Cortex of kidney (tissue), 1 donor: Measurements from ENCODE around the gene RNF126.
A peak's percentile ranks its signal among the peaks of the same experiment; 100 is the strongest.
"Not testable (repeated sequence)": the region's sequence is repeated elsewhere in the genome, so short reads cannot be mapped to it uniquely, and the experiment has no call there.

Source experiments
- DNase-seq: peaks from one replicate; lab custom pipeline; 2025; lab: John Stamatoyannopoulos, UW

The RNF126 gene

GRCh38 chr19:662962-663681, at the start of gene RNF126:
RNF126 (minus strand) TSS chr19:663214; CDS start chr19:663121, 93 bp downstream.
- peak; percentile 66 for DNase-seq

GRCh38 chr19:711254-711653, 48.2 kb upstream of the RNF126 start:
- no peak for DNase-seq

- DNase-seq, result no peak
These were observed 47.8 kb upstream of the RNF126 start for GRCh38 chr19:710767-711166.

GRCh38 chr19:709965-710571, 47.1 kb upstream of the RNF126 start:
- DNase-seq, result no peak

- no peak for DNase-seq
These were observed 46.4 kb upstream of the RNF126 start for GRCh38 chr19:709196-709964.

- no peak for DNase-seq
These were observed 45.4 kb upstream of the RNF126 start, which contains the start of gene PALM for GRCh38 chr19:708154-709143. PALM (plus strand) TSS chr19:708935; CDS start chr19:709147, 212 bp downstream.

- DNase-seq, result no peak
These were observed 41.4 kb upstream of the RNF126 start for GRCh38 chr19:704447-704741.

- DNase-seq, result no peak
These were observed 40.8 kb upstream of the RNF126 start for GRCh38 chr19:703651-704446.

- DNase-seq, result no peak
These were observed 40.3 kb upstream of the RNF126 start for GRCh38 chr19:703329-703650.

GRCh38 chr19:702847-703246, 39.8 kb upstream of the RNF126 start:
- DNase-seq, result not testable (repeated sequence)

GRCh38 chr19:699885-700284, 36.9 kb upstream of the RNF126 start:
- DNase-seq, result not testable (repeated sequence)

GRCh38 chr19:698529-698928, 35.5 kb upstream of the RNF126 start:
- not testable (repeated sequence) for DNase-seq

GRCh38 chr19:695352-695949, 32.4 kb upstream of the RNF126 start, which contains the start of gene PRSS57:
PRSS57 (minus strand) TSS chr19:695452; CDS start chr19:695430, 22 bp downstream.
- DNase-seq, result no peak

GRCh38 chr19:694481-695351, 31.7 kb upstream of the RNF126 start:
- DNase-seq, result no peak

- no peak for DNase-seq
These were observed 27.2 kb upstream of the RNF126 start for GRCh38 chr19:690203-690602.

- DNase-seq, result no peak
These were observed 26.0 kb upstream of the RNF126 start for GRCh38 chr19:688992-689391.

- no peak for DNase-seq
These were observed 25.2 kb upstream of the RNF126 start for GRCh38 chr19:688214-688613.

GRCh38 chr19:687569-688166, 24.7 kb upstream of the RNF126 start:
- DNase-seq, result no peak
